ENCODE measurements around the gene CDC123. TPM values are rescaled to one million over a fixed set of nuclear protein-coding genes. Genes with fewer than 3 reads are reported as not detected.

CDC123 gene
- total and polyA plus RNA-seq, 2 experiments from 2014 or later, result 158 to 179 TPM

- H3K4me3 Mint-ChIP-seq, result no peak overlapping the region
- Histone ChIP-seq H3F3A (replicated peaks; ENCODE audit: low read depth) (no peaks in the 10 kb centered on the region), H2AFZ (no peak overlapping the region), H4K20me1 (replicated peaks; ENCODE audit: insufficient read depth) (0 out of 2 replicates have a peak, but pooled peaks cover 7% of the 10 kb centered on the region), H3K4me2 (no peak overlapping the region), H3K79me2 (replicated peaks; ENCODE audit: insufficient read depth) (no peaks in the 10 kb centered on the region), H3K27me3 (ENCODE audit: insufficient read depth) (no peaks in the 10 kb centered on the region), H3K9me2 (ENCODE audit: insufficient read depth) (no peaks in the 10 kb centered on the region), H3K36me3 (ENCODE audit: insufficient read depth) (peaks cover 15% of the 10 kb centered on the region; the same call in 1 of the 2 replicates), H3K27ac (ENCODE audit: low read depth) (no peak overlapping the region), H3K4me3 (no peak overlapping the region), H3K4me1 (ENCODE audit: insufficient read depth) (no peaks in the 10 kb centered on the region; the same call in 1 of the 2 replicates)
- peaks cover 12% of the 10 kb centered on the region; the same call in 2 of the 3 replicates for H3K36me3 Mint-ChIP-seq (ENCODE audit: low read depth)
- no peak overlapping the region; the same call in 1 of the 2 replicates for H3K27ac Mint-ChIP-seq
- no peak for ATAC-seq
- H3K4me1 Mint-ChIP-seq, result no peaks in the 10 kb centered on the region
- TF ChIP-seq REST (IDR thresholded peaks at IDR 0.05; ENCODE audit: unreplicated experiment) (no peak), CREB1 (CRISPR knock-in tag; IDR thresholded peaks at IDR 0.05; ENCODE audit: low read depth) (no peak), ZNF462 (CRISPR knock-in tag; IDR thresholded peaks at IDR 0.05) (no peak), POLR2AphosphoS5 (IDR thresholded peaks at IDR 0.05; ENCODE audit: low read depth) (no peak), CTCF (conservative IDR thresholded peaks at IDR 0.05; ENCODE audit: low read depth in 2 of 2) (no peak), EZH2phosphoT487 (IDR thresholded peaks at IDR 0.05; ENCODE audit: unreplicated experiment) (no peak), ZNF331 (CRISPR knock-in tag; IDR thresholded peaks at IDR 0.05; ENCODE audit: low read depth) (no peak), STAT1 (IDR thresholded peaks at IDR 0.05; ENCODE audit: unreplicated experiment) (no peak), ETS1 (IDR thresholded peaks at IDR 0.05) (no peak), EZH2 (IDR thresholded peaks at IDR 0.05; ENCODE audit: low read depth, unreplicated experiment) (no peak), JUNB (IDR thresholded peaks at IDR 0.05; ENCODE audit: unreplicated experiment) (no peak), NANOG (IDR thresholded peaks at IDR 0.05; ENCODE audit: borderline replicate concordance) (no peak), ZNF114 (CRISPR knock-in tag; IDR thresholded peaks at IDR 0.05) (no peak)
- no peaks in the 10 kb centered on the region for H3K9me3 Mint-ChIP-seq
- no peaks in the 10 kb centered on the region for H3K27me3 Mint-ChIP-seq (ENCODE audit: insufficient read depth, low read depth, poor library complexity)
- DNase-seq (ENCODE audit: low spot score), result no peak
These were observed 39.4 kb upstream of the CDC123 start for GRCh38 chr10:12156367-12157123.

Data from GM23338 (cell line).